Calu3 (cell line): ENCODE measurements around the gene SLC48A1. TPM values are rescaled to one million over a fixed set of nuclear protein-coding genes. Genes with fewer than 3 reads are reported as not detected.
A peak's percentile ranks its signal among the peaks of the same experiment; 100 is the strongest.

Source experiments
- BruUV-seq: library from RNA; stranded (reverse); fragments of 400-500 nt; replicated peaks from 2 replicates; lab custom pipeline; 2021; lab: Mats Ljungman, UMichigan
- CTCF ChIA-PET: fragments of 300-600 bp; sonication (Branson Sonifier 250); formaldehyde crosslinking; loops from one replicate; lab custom pipeline; 2022; ENCODE audit warnings: antibody characterized with exemption; lab: Charles Lee
- DNase-seq: peaks from one replicate; pipeline ENCODE4 v3.0.0; 2022
- H3K27ac Mint-ChIP-seq: one replicate; pipeline ENCODE4 v1.8.0; 2022; ENCODE audit warnings: mixed read lengths; ENCODE audit not compliant: unreplicated experiment
- H3K27me3 Mint-ChIP-seq: one replicate; pipeline ENCODE4 v1.8.0; 2022; ENCODE audit warnings: mixed read lengths; ENCODE audit not compliant: unreplicated experiment
- H3K36me3 Mint-ChIP-seq: one replicate; pipeline ENCODE4 v1.8.0; 2022; ENCODE audit warnings: mild to moderate bottlenecking, moderate library complexity, mixed read lengths; ENCODE audit not compliant: insufficient read depth, unreplicated experiment
- H3K4me1 Mint-ChIP-seq: one replicate; pipeline ENCODE4 v1.8.0; 2022; ENCODE audit warnings: mild to moderate bottlenecking, low read depth, mixed read lengths; ENCODE audit not compliant: unreplicated experiment
- H3K4me3 Mint-ChIP-seq: one replicate; pipeline ENCODE4 v1.8.0; 2022; ENCODE audit warnings: mild to moderate bottlenecking, low read depth, moderate library complexity, mixed read lengths; ENCODE audit not compliant: unreplicated experiment
- H3K9me3 Mint-ChIP-seq: one replicate; pipeline ENCODE4 v1.8.0; 2022; ENCODE audit warnings: low read depth, mixed read lengths; ENCODE audit not compliant: unreplicated experiment
- intact Hi-C: fragments of 100-400 bp; cut with micrococcal nuclease; formaldehyde crosslinking; loops from one replicate; pipeline ENCODE4 v1.10.0; 2022; ENCODE audit not compliant: unreplicated experiment
- total RNA-seq: library from RNA; stranded (reverse); gene quantifications from 2 replicates; pipeline ENCODE4 v1.2.3, GENCODE V29; 2022
- TF ChIP-seq, protein P1 (sequence below): fragments of 200-600 bp; IDR thresholded peaks from one replicate; pipeline ENCODE4 v1.8.0; 2022; ENCODE audit warnings: antibody characterized with exemption; ENCODE audit not compliant: unreplicated experiment

Gene SLC48A1
- total RNA-seq, 1 experiment from 2014 or later = 17.2 TPM

DNA sequence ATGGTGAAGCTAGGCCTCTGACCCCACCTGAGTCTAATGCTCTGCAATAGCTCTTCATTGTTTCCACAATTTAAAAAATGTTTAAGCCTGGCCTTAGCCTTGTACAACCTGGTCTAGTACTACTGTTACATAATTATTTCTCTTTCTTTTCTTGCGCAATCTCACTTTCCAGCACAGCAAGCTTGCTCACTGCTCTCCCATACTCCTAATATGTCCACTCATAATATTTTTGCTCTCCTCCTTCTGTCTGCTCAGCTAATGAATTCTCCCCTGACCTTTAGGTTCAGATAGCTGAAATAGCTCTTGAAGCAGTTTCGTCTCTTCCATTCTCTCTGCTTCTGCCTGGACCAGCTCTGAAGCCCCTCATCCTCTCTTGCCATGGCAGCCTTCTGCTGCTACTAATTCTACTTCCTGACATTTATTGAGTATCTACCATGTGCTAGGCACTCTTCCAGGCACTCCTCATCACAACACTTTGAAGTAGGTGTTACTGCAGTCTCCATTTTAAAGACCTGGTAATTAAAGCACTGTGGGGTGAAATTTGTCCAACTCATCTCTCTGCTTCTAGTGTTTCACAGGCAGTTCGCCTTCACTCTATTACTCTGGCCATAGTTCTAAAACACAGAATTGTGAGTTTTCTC is 2.8 kb upstream of the SLC48A1 start:
- CTCF ChIA-PET = no interaction called here
- H3K4me1 Mint-ChIP-seq = peaks cover 9% of the 10 kb centered on the region
- intact Hi-C loops = no loop called here
- TF ChIP-seq, protein P1, sequence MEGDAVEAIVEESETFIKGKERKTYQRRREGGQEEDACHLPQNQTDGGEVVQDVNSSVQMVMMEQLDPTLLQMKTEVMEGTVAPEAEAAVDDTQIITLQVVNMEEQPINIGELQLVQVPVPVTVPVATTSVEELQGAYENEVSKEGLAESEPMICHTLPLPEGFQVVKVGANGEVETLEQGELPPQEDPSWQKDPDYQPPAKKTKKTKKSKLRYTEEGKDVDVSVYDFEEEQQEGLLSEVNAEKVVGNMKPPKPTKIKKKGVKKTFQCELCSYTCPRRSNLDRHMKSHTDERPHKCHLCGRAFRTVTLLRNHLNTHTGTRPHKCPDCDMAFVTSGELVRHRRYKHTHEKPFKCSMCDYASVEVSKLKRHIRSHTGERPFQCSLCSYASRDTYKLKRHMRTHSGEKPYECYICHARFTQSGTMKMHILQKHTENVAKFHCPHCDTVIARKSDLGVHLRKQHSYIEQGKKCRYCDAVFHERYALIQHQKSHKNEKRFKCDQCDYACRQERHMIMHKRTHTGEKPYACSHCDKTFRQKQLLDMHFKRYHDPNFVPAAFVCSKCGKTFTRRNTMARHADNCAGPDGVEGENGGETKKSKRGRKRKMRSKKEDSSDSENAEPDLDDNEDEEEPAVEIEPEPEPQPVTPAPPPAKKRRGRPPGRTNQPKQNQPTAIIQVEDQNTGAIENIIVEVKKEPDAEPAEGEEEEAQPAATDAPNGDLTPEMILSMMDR = no peak
- H3K4me3 Mint-ChIP-seq = no peak overlapping the region
- no peaks in the 10 kb centered on the region for H3K9me3 Mint-ChIP-seq
- no TSS peak for BruUV-seq
- peaks cover 17% of the 10 kb centered on the region for H3K36me3 Mint-ChIP-seq
- DNase-seq = no peak
- H3K27me3 Mint-ChIP-seq = no peaks in the 10 kb centered on the region
- no peak overlapping the region for H3K27ac Mint-ChIP-seq

DNA sequence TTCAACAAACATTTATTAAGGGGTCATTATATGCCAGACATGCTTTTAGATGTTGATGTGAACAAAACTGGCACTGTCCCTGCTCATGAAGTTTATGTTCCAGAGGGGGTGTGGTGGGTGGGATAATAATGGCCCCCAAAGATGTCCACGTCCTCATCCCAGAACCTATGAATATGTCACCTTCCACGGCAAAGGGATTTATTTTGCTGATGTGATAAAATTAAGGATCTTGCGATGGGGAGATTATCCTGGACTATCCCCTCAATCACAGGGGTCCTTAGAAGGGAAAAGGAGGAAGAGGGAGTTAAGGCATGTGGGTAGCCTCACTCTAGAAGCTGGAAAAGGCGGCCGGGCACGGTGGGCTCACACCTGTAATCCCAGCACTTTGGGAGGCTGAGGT is 1.7 kb upstream of the SLC48A1 start:
- H3K9me3 Mint-ChIP-seq = no peaks in the 10 kb centered on the region
- intact Hi-C loops = no loop called here

GRCh38 chr12:47772094-47772660 is 861 bp upstream of the SLC48A1 start:
- Mint-ChIP-seq H3K4me1 (peaks cover 9% of the 10 kb centered on the region), H3K36me3 (peaks cover 23% of the 10 kb centered on the region), H3K27me3 (no peaks in the 10 kb centered on the region), H3K9me3 (no peaks in the 10 kb centered on the region), H3K27ac (peak overlapping the region; percentile 37), H3K4me3 (peak overlapping the region; percentile 86)
- no TSS peak for BruUV-seq
- no peak for DNase-seq
- CTCF ChIA-PET = interaction anchor here (0.6 to 1.0 kb wide), 5 partner anchors 15 to 1264 kb away, joined by 3 to 4 read pairs (median 3); no protein-coding TSS in a partner anchor
- TF ChIP-seq, protein P1 = no peak
- intact Hi-C loops = no loop called here

More for the DNA sequence above, 1.7 kb upstream of the SLC48A1 start:
- CTCF ChIA-PET = interaction anchor here (0.7 to 0.8 kb wide), 2 partner anchors 12 to 67 kb away, joined by 3 read pairs; partner anchors contain the start of gene RAPGEF3
- DNase-seq = no peak
- TF ChIP-seq, protein P1 = no peak
- Mint-ChIP-seq H3K27ac (no peak overlapping the region), H3K4me3 (no peak overlapping the region), H3K36me3 (peaks cover 23% of the 10 kb centered on the region), H3K4me1 (peaks cover 9% of the 10 kb centered on the region), H3K27me3 (no peaks in the 10 kb centered on the region)
- no TSS peak for BruUV-seq

- TF ChIP-seq, protein P1 = no peak
- DNase-seq = no peak
- no peaks in the 10 kb centered on the region for H3K27me3 Mint-ChIP-seq
- intact Hi-C loops = no loop called here
- no TSS peak for BruUV-seq
- H3K27ac Mint-ChIP-seq = peak overlapping the region; percentile 37
- CTCF ChIA-PET = interaction anchor here (0.9 to 1.1 kb wide), 4 partner anchors 15 to 66 kb away, joined by 3 to 4 read pairs (median 4); no protein-coding TSS in a partner anchor
- H3K36me3 Mint-ChIP-seq = peaks cover 23% of the 10 kb centered on the region
- peaks cover 9% of the 10 kb centered on the region for H3K4me1 Mint-ChIP-seq
- peak overlapping the region; percentile 86 for H3K4me3 Mint-ChIP-seq
- no peaks in the 10 kb centered on the region for H3K9me3 Mint-ChIP-seq
Observed at GRCh38 chr12:47772738-47773061, 338 bp upstream of the SLC48A1 start.
